ENCODE results near the gene KIAA1549.
"Not testable (repeated sequence)": the region's sequence is repeated elsewhere in the genome, so short reads cannot be mapped to it uniquely, and the experiment has no call there.

The KIAA1549 gene

DNA sequence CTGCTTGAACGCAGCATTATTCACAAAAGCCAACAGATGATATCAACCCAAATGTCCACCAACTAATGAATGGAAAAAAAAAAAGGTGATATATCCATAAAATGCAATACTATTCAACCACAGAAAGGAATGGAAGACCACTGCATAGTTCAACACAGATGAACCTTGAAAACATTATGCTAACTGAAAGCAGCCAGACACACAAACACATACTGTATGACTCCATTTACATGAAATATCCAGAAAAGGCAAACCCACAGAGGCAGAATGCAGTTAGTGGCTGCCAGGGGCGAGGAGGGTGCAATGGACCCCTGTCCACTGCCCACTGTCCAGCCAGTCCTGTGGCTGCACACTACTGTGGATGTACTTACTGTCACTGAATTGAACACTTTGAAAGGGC is 36.6 kb downstream of the KIAA1549 start:
- DNase-seq (ENCODE audit: low read depth in 3 of 3): no peak

GRCh38 chr7:138943061-138943460 is 38.1 kb downstream of the KIAA1549 start:
- DNase-seq (ENCODE audit: low read depth in 3 of 3): no peak

DNA sequence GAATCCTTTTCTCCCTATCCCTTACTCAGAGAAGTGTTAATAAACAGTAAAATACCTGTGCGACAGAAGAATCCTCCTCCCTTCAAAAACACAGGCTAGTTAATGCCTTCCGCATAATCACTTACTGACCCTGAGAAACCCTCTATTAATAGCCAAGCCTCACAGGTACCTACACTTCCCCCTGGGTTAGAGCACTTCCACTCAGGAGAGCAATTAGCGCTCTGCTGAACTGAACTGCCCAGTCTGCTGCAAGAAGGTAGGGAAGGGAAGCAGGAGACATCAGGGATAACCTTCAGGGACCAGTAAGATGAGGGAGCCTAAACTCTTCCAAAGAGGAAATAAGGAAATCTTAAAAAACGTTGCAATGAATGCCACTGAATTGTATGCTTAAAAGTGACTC is 39.6 kb downstream of the KIAA1549 start:
- no peak for DNase-seq (ENCODE audit: low read depth in 3 of 3)

DNA sequence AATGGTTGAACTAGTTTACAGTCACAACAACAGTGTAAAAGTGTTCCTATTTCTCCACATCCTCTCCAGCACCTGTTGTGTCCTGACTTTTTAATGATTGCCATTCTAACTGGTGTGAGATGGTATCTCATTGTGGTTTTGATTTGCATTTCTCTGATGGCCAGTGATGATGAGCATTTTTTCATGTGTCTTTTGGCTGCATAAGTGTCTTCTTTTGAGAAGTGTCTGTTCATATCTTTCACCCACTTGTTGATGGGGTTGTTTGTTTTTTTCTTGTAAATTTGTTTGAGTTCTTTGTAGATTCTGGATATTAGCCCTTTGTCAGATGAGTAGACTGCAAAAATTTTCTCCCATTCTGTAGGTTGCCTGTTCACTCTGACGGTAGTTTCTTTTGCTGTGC is 40.6 kb downstream of the KIAA1549 start:
- not testable (repeated sequence) for DNase-seq (ENCODE audit: low read depth in 3 of 3)

DNA sequence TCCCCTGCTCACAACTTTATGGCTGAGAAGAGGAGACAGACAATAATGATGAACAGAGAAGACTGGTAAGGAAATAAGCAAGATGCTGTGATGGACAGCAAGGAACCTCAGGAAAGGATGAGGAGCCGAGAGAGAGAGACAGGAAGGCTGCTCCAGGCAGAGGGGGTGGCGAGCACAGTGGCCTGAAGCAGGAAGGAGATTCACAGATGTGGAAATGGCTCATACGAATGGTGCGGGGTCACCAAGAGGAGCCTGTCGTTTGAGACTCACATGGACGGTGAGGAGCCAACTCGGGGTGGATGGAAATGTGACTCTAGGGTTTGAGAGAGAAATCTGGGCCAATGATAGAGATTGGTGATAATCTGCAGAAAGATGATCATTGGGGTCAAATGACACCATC is 43.7 kb downstream of the KIAA1549 start:
- no peak for DNase-seq (ENCODE audit: low read depth in 3 of 3)

DNA sequence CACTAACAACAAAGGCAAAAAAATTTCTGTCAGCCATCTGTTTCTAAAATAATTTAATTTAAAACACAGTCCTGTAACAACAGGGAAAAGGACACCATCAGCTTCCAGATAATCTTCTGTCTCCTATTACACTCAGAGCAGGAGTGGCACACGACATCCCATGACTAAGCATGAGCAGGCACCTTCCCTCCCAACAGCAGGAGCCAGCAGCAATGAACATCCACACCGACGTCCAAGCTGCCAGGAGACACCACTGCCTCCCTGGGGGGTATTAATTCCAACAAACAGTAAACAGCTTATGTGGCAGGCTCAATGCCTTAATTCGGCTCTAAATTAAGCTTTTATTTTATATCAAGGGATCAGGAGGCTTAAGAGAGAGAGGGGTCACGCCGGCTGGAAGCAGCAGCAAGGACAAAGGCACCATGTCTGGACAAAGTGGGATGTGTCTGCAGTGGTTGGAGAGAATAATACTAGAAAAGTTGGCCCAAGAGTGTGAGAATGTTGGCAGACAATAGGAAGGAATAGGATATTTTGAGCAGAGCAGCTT is 45.7 kb downstream of the KIAA1549 start:
- no peak for DNase-seq (ENCODE audit: low read depth in 3 of 3)

GRCh38 chr7:138934861-138935260 is 46.3 kb downstream of the KIAA1549 start:
- no peak for DNase-seq (ENCODE audit: low read depth in 3 of 3)

DNA sequence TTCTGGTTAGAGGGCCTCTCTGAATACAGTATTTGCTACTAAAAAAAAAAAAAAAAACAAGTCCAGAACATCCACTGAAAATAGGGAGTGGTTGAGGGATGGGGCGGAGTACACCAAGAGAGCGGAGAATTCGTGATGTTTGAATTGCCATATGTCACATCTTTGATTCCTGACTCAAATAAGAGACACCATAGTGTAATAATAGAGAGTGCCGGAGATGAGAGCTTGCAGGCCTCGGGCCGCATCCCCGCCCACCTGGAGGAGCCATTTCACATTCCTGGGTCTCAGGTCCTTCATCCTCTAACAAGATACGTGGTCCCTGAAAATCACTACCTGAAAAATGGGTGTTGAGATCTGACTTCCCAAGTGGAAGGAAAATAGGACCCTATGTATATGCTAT is 46.8 kb downstream of the KIAA1549 start:
- no peak for DNase-seq (ENCODE audit: low read depth in 3 of 3)

DNA sequence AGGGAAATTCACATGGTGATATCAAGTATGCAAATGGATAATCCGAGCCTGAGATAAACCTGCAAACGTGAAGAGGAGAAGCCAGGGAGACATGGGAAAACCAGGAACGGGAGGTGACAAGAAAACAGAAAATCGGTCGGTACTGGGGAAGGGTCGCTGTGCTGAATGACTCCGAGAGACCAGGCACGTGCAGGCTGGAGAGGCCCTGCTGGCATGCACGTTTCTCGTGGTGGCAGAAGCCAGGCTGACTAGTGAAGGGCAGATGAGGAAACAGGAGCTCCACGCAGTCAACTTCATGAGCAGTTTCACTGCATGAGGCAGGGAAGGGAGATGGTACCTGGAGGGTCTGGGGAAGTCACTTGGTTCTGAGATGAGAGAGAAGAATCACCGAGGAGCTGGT is 48.3 kb downstream of the KIAA1549 start:
- DNase-seq (ENCODE audit: low read depth in 3 of 3): no peak

- no peak for DNase-seq (ENCODE audit: low read depth in 3 of 3)
Observed at GRCh38 chr7:138932427-138932826, 48.8 kb downstream of the KIAA1549 start.

- no peak for DNase-seq (ENCODE audit: low read depth in 3 of 3)
Observed at GRCh38 chr7:138929969-138930368, 51.2 kb downstream of the KIAA1549 start.

GRCh38 chr7:138926241-138926612 is 55.0 kb downstream of the KIAA1549 start:
- DNase-seq (ENCODE audit: low read depth in 3 of 3): no peak

DNA sequence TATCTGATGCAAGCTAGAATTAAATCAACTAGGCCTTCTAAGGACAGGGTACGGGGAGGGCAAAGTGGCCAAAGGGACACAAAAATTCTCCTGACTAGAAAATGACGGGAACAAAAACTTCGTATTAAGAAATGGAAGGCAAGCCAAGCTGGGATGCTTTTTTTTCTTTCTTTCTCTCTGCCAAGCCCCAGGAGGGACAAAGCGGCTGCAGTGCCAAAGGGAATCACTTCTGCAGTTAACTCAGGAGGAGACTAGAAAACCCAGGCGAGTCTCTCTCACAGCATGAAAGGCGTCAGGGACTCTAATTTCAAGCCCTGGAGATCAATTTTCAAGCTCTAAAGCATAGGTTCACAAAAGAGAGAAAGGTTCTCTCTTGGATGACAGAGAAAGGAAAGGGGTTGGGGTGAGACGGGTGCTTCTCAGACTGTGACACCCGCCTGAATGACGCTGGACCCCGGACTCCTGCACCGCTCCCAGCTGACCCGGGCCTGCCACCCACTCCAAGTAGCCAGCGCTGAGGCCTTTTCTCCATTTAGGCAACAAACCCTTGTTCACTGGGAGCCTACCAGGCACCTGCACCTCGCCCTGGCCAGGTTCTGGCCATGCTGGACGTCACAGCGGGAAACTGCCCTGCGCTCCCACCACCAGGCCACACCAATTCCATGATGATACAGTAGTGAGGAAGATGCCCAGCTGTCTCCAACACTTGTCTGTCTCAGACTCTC is 56.5 kb downstream of the KIAA1549 start:
- no peak for DNase-seq (ENCODE audit: low read depth in 3 of 3)

DNA sequence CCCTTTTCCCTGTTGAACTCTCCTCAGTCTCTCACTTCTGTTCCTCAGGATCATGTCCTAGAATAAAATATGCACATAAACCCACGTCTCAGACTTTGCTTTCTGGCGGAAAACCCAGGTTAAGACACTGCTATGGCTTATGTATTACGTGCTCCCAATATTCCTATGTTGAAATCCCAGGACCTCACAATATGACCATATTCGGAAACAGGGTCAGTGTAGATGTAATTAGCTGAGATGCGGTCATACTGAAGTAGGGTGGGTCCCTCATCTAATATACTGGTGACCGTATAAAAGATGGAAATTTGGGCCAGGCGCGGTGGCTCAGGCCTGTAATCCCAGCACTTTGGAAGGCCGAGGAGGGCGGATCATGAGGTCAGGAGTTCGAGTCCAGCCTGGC is 59.9 kb downstream of the KIAA1549 start:
- no peak for DNase-seq (ENCODE audit: low read depth in 3 of 3)

DNA sequence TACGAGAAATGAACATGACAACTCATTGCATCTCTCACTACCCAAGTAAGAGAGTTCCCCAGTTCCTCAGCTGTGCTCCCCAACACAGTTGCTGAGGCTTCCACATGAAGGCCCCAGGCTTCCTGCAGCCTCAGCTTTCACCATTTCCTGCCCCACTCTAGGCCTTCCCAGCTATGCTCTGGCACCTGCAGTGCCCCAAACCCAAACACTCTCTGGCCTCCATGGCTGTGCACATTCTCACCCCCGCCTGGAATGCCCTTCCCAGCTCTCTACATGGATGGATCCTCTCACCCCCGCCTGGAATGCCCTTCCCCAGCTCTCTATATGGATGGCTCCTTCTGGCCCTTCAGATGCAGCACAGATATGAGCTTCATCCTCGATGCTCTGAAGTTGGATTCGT is 61.3 kb downstream of the KIAA1549 start:
- DNase-seq (ENCODE audit: low read depth in 3 of 3): no peak

DNA sequence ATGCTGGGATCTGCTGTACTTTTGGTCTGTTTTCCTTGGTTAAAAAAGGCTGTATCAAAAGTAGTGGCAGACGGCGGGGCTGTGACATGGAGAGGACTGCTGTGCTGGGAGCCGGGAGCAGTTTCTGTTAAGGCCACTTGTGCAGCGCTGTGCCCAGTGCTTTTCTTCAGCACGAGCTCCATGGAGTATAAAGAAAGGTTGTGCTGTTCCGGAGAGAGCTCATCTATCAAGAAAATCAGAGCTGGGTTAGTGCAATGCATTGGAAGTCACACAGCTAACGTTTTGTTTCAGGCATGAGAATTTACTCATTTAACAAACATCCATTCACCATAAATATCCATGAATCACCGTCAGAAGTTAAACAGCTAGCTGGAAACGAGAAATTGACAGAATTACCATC is 62.0 kb downstream of the KIAA1549 start:
- DNase-seq (ENCODE audit: low read depth in 3 of 3): no peak

DNA sequence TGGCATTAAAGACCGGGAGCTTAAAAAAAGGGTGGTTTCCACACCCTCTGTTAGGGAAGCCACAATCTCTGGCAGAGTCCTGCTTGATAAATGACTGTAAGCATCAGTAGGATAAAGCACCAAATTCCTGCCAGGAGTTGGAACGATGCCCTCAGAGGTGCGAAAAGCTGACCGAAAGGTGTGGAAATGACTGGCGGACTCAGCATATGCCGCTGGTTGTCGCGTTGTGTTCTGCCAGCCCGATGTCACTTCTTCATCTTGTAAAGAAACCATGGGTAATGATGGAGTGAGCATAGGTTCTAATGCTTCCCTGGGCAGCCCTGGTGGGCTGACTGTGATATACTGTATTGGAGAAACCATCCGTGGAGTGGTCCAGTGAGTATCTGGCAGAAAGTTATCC is 62.4 kb downstream of the KIAA1549 start:
- no peak for DNase-seq (ENCODE audit: low read depth in 3 of 3)

- no peak for DNase-seq (ENCODE audit: low read depth in 3 of 3)
Observed at GRCh38 chr7:138918176-138918575, 63.0 kb downstream of the KIAA1549 start.

DNA sequence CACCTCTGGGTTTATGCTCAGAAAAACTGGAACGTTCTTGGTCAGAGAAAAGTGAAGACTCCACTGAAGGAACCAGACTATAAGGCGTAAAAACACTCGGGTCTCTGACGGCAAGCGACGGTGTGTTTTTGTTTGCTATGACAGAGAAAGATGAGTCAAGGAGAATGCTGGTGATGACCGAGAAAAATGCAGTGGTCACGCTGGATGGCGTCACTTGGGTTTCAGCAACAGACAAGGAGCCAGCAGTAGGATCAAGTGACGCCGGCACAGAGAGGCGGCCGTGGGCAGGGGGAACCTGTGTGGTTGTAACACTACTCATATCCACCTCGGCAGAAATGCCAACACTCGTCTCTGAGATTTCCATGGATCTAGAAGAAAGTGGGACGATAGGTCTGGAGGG is 63.4 kb downstream of the KIAA1549 start:
- no peak for DNase-seq (ENCODE audit: low read depth in 3 of 3)

DNA sequence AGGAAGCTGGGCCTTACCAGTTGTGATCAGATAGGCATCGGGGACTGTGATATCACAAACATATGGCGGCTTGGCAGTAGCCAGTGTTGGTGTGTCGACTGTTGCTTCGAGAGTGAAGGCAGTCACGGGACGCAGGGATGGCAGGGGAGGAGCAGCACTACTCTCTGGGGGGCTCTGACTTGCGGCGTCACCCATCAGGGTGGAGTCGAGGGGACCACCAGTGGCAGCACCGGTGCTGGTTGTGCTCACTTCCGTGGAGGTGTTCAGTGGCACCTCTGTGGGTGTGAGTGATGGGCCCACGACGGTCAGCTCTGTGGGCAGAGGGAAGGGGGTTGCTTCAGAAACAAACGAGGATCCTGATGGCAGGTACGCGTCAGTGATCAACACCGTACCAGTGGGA is 64.5 kb downstream of the KIAA1549 start:
- no peak for DNase-seq (ENCODE audit: low read depth in 3 of 3)

- DNase-seq (ENCODE audit: low read depth in 3 of 3): no peak
Observed at GRCh38 chr7:138916275-138916674, 64.9 kb downstream of the KIAA1549 start.

- DNase-seq (ENCODE audit: low read depth in 3 of 3): no peak
Observed at GRCh38 chr7:138913783-138914182, 67.4 kb downstream of the KIAA1549 start.

DNA sequence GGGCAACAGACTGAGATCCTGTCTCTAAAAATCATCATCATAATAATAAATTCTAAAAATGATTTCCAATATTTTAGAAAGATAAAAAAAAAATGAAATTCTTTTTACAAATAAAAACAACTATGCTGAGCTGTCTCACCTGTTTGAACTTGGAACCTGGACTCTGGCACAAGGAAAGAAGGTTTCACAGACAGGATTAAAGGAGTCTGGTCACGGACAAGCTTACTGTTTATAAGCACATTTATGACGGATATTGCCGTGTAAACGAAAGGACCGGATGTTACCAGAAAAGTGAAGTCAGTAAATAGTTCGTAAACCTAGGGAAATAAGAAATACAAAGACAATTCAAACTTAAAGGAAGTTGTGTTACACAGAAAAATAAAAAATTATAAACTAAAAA is 70.2 kb downstream of the KIAA1549 start:
- no peak for DNase-seq (ENCODE audit: low read depth in 3 of 3)

GRCh38 chr7:138907850-138908249 is 73.3 kb downstream of the KIAA1549 start:
- DNase-seq (ENCODE audit: low read depth in 3 of 3): no peak
